Neural progenitor cell (in vitro differentiated cells): ENCODE data around the gene CYFIP1. TPM values are rescaled to one million over a fixed set of nuclear protein-coding genes. Genes with fewer than 3 reads are reported as not detected.

Experiments used
- DNase-seq: peaks from one replicate; pipeline ENCODE4 v3.0.0-alpha.2; 2016; ENCODE audit warnings: low spot score
- H2AFZ ChIP-seq: fragments of 200-600 bp; sonication (generic); replicated peaks from 2 replicates; pipeline ENCODE4 v1.6.1; 2016; ENCODE audit warnings: antibody characterized with exemption
- H3F3A ChIP-seq: fragments of 200-600 bp; sonication (generic); 2 replicates; pipeline ENCODE4 v1.6.1; 2016; ENCODE audit warnings: antibody characterized with exemption, low read depth
- H3K27ac ChIP-seq: fragments of 200-600 bp; sonication (generic); 2 replicates; pipeline ENCODE4 v1.5.1; 2016; ENCODE audit warnings: mild to moderate bottlenecking
- H3K27me3 ChIP-seq: fragments of 200-600 bp; sonication (generic); 2 replicates; pipeline ENCODE4 v1.6.1; 2016; ENCODE audit warnings: mild to moderate bottlenecking, moderate library complexity
- H3K36me3 ChIP-seq: fragments of 200-600 bp; sonication (generic); 2 replicates; pipeline ENCODE4 v1.5.1; 2016
- H3K4me1 ChIP-seq: fragments of 200-600 bp; sonication (generic); 2 replicates; pipeline ENCODE4 v1.6.1; 2016; ENCODE audit warnings: mixed run types
- H3K4me2 ChIP-seq: fragments of 200-600 bp; sonication (generic); 2 replicates; pipeline ENCODE4 v1.6.1; 2016
- H3K4me3 ChIP-seq: fragments of 200-600 bp; sonication (generic); 2 replicates; pipeline ENCODE4 v1.5.1; 2016
- H3K79me2 ChIP-seq: fragments of 200-600 bp; sonication (generic); 2 replicates; pipeline ENCODE4 v1.6.1; 2016; ENCODE audit warnings: low read depth
- H3K9ac ChIP-seq: fragments of 200-600 bp; sonication (generic); 2 replicates; pipeline ENCODE4 v1.6.1; 2016
- H3K9me3 ChIP-seq: fragments of 200-600 bp; sonication (generic); 2 replicates; pipeline ENCODE4 v1.5.1; 2016; ENCODE audit warnings: low read depth
- H4K20me1 ChIP-seq: fragments of 200-600 bp; sonication (generic); 2 replicates; pipeline ENCODE4 v1.6.1; 2016; ENCODE audit warnings: low read depth
- H3K27ac Mint-ChIP-seq: 3 replicates; pipeline ENCODE4 v1.8.0; 2021; ENCODE audit warnings: mixed read lengths
- H3K27me3 Mint-ChIP-seq: 2 replicates; pipeline ENCODE4 v1.8.0; 2022; ENCODE audit warnings: low read depth, mild to moderate bottlenecking, inconsistent platforms, moderate library complexity, mixed read lengths; ENCODE audit not compliant: insufficient read depth
- H3K36me3 Mint-ChIP-seq: 3 replicates; pipeline ENCODE4 v1.8.0; 2021; ENCODE audit warnings: mixed read lengths
- H3K4me1 Mint-ChIP-seq: 3 replicates; pipeline ENCODE4 v1.8.0; 2021; ENCODE audit warnings: mixed read lengths
- H3K4me3 Mint-ChIP-seq: 3 replicates; pipeline ENCODE4 v1.8.0; 2021; ENCODE audit warnings: mild to moderate bottlenecking, moderate library complexity, mixed read lengths
- H3K9me3 Mint-ChIP-seq: 3 replicates; pipeline ENCODE4 v1.8.0; 2020; ENCODE audit warnings: mixed read lengths
- EZH2 ChIP-seq: fragments of 200-600 bp; sonication (generic); IDR thresholded peaks from 2 replicates; pipeline ENCODE4 v1.6.1; 2017; ENCODE audit warnings: antibody characterized with exemption, mild to moderate bottlenecking, moderate library complexity
- EZH2phosphoT487 ChIP-seq: fragments of 200-600 bp; sonication (generic); IDR thresholded peaks from 2 replicates; pipeline ENCODE4 v1.6.1; 2017; ENCODE audit warnings: antibody characterized with exemption
- total RNA-seq: library from RNA; depleted of rRNA; stranded (reverse); fragments of >200 nt; gene quantifications from 2 replicates; pipeline ENCODE4 v1.2.3, GENCODE V29; 2015; ENCODE audit warnings: low replicate concordance
- TF ChIP-seq, protein P1 (sequence below): fragments of 200-600 bp; sonication (generic); IDR thresholded peaks from 2 replicates; pipeline ENCODE4 v1.5.1; 2017; ENCODE audit warnings: antibody characterized with exemption, mild to moderate bottlenecking

The CYFIP1 gene
- total RNA-seq, 1 donor from 2014 or later, result 94.6 TPM

DNA sequence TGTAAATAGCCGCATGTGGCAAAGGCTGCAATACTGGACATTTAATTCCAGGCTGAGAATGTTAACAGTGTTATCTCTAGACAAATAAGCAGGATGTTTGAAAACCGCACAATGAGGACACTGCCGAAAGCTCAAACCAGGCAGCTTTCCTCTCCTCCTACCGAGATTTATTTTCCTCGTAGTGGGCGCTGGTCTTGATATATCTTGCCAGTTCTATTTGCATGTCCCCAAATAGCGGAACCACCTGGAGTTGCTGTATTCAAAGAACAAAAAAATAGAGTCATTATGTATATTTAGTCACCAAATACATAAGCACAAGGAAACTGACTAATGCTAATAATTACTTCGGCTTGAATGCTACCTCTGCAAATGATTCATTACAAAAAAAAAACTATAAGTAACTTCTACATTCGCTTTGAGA, 46.5 kb downstream of the CYFIP1 start:
- Mint-ChIP-seq H3K9me3 (no peaks in the 10 kb centered on the region), H3K36me3 (peaks cover 29% of the 10 kb centered on the region), H3K4me3 (no peak overlapping the region), H3K4me1 (no peaks in the 10 kb centered on the region), H3K27me3 (peaks cover 2% of the 10 kb centered on the region), H3K27ac (no peak overlapping the region)
- Histone ChIP-seq H3K27ac (no peak overlapping the region), H3K27me3 (no peaks in the 10 kb centered on the region), H3K4me1 (no peaks in the 10 kb centered on the region), H2AFZ (no peak overlapping the region), H3K9me3 (no peaks in the 10 kb centered on the region), H3K79me2 (no peaks in the 10 kb centered on the region), H3K4me2 (no peak overlapping the region), H3K4me3 (no peak overlapping the region), H3F3A (no peaks in the 10 kb centered on the region), H4K20me1 (no peaks in the 10 kb centered on the region), H3K9ac (no peak overlapping the region), H3K36me3 (peaks cover 3% of the 10 kb centered on the region)
- DNase-seq, result no peak
- TF ChIP-seq, protein P1, sequence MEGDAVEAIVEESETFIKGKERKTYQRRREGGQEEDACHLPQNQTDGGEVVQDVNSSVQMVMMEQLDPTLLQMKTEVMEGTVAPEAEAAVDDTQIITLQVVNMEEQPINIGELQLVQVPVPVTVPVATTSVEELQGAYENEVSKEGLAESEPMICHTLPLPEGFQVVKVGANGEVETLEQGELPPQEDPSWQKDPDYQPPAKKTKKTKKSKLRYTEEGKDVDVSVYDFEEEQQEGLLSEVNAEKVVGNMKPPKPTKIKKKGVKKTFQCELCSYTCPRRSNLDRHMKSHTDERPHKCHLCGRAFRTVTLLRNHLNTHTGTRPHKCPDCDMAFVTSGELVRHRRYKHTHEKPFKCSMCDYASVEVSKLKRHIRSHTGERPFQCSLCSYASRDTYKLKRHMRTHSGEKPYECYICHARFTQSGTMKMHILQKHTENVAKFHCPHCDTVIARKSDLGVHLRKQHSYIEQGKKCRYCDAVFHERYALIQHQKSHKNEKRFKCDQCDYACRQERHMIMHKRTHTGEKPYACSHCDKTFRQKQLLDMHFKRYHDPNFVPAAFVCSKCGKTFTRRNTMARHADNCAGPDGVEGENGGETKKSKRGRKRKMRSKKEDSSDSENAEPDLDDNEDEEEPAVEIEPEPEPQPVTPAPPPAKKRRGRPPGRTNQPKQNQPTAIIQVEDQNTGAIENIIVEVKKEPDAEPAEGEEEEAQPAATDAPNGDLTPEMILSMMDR, result no peak
- no peak for TF ChIP-seq EZH2
- TF ChIP-seq EZH2phosphoT487, result no peak

DNA sequence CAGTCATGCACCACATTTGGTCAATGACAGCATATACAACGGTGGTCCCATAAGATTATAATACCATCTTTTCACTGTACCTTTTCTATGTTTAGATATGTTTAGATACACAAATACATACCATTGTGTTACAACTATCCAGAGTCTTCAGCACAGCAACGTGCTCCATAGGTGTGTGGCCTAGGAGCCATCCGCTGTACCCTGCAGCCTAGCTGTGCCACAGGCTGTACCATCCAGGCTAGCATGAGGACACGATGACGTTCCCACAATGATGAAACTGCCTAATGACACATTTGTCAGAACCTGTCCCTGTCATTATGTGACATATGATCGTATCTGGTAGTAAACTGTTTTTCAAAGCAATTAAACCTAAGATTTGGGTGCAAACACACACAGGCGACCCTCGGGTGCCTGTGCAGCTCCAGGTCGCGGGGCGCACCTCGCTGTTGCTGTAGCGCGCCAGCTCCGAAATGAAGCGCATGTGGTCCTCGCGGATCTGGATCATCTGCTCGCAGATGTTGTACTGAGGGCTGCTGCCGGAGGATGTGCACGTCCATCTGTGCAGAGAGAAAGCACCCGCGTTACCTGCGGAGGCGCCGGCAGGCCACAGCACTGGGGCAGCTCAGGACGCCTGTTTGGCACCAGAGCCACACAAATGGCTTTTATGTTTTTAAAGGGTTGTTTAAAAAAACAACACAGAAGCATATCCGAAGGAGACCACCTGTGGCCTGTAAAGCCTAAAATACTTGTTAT, 48.2 kb downstream of the CYFIP1 start:
- H3K4me3 Mint-ChIP-seq, result no peak overlapping the region
- Histone ChIP-seq H3K27ac (no peak overlapping the region), H3K4me2 (no peak overlapping the region), H3K4me3 (no peak overlapping the region), H2AFZ (no peak overlapping the region), H3F3A (no peaks in the 10 kb centered on the region), H4K20me1 (no peaks in the 10 kb centered on the region), H3K4me1 (no peaks in the 10 kb centered on the region), H3K27me3 (no peaks in the 10 kb centered on the region), H3K36me3 (peaks cover 3% of the 10 kb centered on the region), H3K9me3 (no peaks in the 10 kb centered on the region), H3K79me2 (no peaks in the 10 kb centered on the region), H3K9ac (no peak overlapping the region)
- H3K36me3 Mint-ChIP-seq, result peaks cover 25% of the 10 kb centered on the region
- no peak overlapping the region for H3K27ac Mint-ChIP-seq
- peaks cover 2% of the 10 kb centered on the region for H3K27me3 Mint-ChIP-seq
- no peak for DNase-seq
- no peaks in the 10 kb centered on the region for H3K9me3 Mint-ChIP-seq
- TF ChIP-seq EZH2, result no peak
- TF ChIP-seq EZH2phosphoT487, result no peak
- TF ChIP-seq, protein P1, result no peak
- H3K4me1 Mint-ChIP-seq, result no peaks in the 10 kb centered on the region

DNA sequence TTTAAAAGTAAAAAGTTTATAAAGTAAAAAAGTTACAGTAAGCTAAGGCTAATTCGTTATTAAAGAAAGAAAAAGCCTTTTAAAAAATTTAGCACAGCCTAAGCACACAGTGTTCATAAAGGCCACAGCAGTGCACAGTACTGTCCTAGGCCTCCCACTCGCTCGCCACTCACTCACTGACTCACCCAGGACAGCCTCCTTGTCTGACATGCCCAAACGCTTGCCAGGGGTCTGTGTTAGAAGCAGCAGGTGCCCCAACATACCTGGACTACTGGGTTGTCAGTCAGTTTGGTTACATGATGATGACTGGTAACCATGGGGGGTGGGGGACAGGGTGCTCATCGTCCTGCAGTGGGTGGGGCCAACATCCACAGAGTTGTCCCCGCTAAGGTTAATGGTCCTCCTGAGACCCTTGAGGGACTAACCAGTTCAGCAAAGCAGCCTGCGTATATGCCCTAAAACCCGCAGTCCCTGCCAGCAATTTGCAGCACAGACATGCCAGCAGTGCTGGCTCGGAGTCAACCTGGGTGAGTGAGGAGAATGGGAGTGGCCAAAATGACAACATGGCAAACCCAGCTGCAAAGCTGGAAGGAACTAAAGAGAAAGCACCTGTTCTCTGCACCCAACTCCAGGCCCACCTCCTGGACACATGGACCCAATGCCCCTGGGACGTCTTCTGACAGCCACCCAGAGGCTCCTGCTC, 49.2 kb downstream of the CYFIP1 start:
- H4K20me1 ChIP-seq, result no peaks in the 10 kb centered on the region
- Mint-ChIP-seq H3K9me3 (no peaks in the 10 kb centered on the region), H3K27me3 (no peaks in the 10 kb centered on the region), H3K4me3 (no peak overlapping the region), H3K27ac (no peak overlapping the region), H3K36me3 (peaks cover 21% of the 10 kb centered on the region), H3K4me1 (no peaks in the 10 kb centered on the region)
- H3F3A ChIP-seq, result no peaks in the 10 kb centered on the region
- no peak for DNase-seq
- no peaks in the 10 kb centered on the region for H3K27me3 ChIP-seq
- no peaks in the 10 kb centered on the region for H3K4me1 ChIP-seq
- no peak overlapping the region for H3K4me2 ChIP-seq
- no peaks in the 10 kb centered on the region for H3K9me3 ChIP-seq
- no peak overlapping the region for H3K4me3 ChIP-seq
- TF ChIP-seq EZH2phosphoT487 (no peak), EZH2 (no peak)
- TF ChIP-seq, protein P1, result no peak
- peaks cover 3% of the 10 kb centered on the region for H3K36me3 ChIP-seq
- H3K27ac ChIP-seq, result no peak overlapping the region
- H3K9ac ChIP-seq, result no peak overlapping the region
- no peaks in the 10 kb centered on the region for H3K79me2 ChIP-seq
- H2AFZ ChIP-seq, result no peak overlapping the region
